Smooth muscle cell (in vitro differentiated cells): ENCODE data around the gene TMC8. TPM values are rescaled to one million over a fixed set of nuclear protein-coding genes. Genes with fewer than 3 reads are reported as not detected.
A peak's percentile ranks its signal among the peaks of the same experiment; 100 is the strongest.

Experiments
- DNase-seq: peaks from one replicate; lab custom pipeline; 2025; ENCODE audit not compliant: unreplicated experiment; lab: John Stamatoyannopoulos, UW
- H2AFZ ChIP-seq: fragments of 200-600 bp; sonication (generic); 2 replicates; pipeline ENCODE4 v1.6.0; 2016; ENCODE audit warnings: antibody characterized with exemption, low read depth, mild to moderate bottlenecking
- H3F3A ChIP-seq: fragments of 200-600 bp; sonication (generic); 2 replicates; pipeline ENCODE4 v1.6.0; 2017; ENCODE audit warnings: antibody characterized with exemption, low read depth
- H3K27ac ChIP-seq: fragments of 200-600 bp; sonication (generic); 2 replicates; pipeline ENCODE4 v1.5.1; 2016; ENCODE audit warnings: low read depth, mild to moderate bottlenecking
- H3K27me3 ChIP-seq: fragments of 200-600 bp; sonication (generic); 2 replicates; pipeline ENCODE4 v1.6.1; 2016; ENCODE audit warnings: low read depth, mild to moderate bottlenecking
- H3K36me3 ChIP-seq: fragments of 200-600 bp; sonication (generic); 2 replicates; pipeline ENCODE4 v1.5.1; 2016; ENCODE audit warnings: low read depth
- H3K4me1 ChIP-seq: fragments of 200-600 bp; sonication (generic); 2 replicates; pipeline ENCODE4 v1.5.1; 2016; ENCODE audit warnings: low read depth
- H3K4me2 ChIP-seq: fragments of 200-600 bp; sonication (generic); 2 replicates; pipeline ENCODE4 v1.6.0; 2016; ENCODE audit warnings: mild to moderate bottlenecking
- H3K4me3 ChIP-seq: fragments of 200-600 bp; sonication (generic); 2 replicates; pipeline ENCODE4 v1.5.1; 2016; ENCODE audit warnings: mild to moderate bottlenecking
- H3K79me2 ChIP-seq: fragments of 200-600 bp; sonication (generic); 2 replicates; pipeline ENCODE4 v1.6.0; 2016; ENCODE audit warnings: low read depth, mild to moderate bottlenecking
- H3K9ac ChIP-seq: fragments of 200-600 bp; sonication (generic); 2 replicates; pipeline ENCODE4 v1.6.0; 2016; ENCODE audit warnings: low read depth
- H3K9me3 ChIP-seq: fragments of 200-600 bp; sonication (generic); replicated peaks from 2 replicates; pipeline ENCODE4 v1.5.1; 2016; ENCODE audit warnings: low read depth
- H4K20me1 ChIP-seq: fragments of 200-600 bp; sonication (generic); 2 replicates; pipeline ENCODE4 v1.6.0; 2016; ENCODE audit warnings: low read depth
- WGBS: methylation state at CpG from one replicate; pipeline ENCODE4 v1.1.7; 2016; ENCODE audit warnings: low lambda C conversion rate; 5-methylcytosine and 5-hydroxymethylcytosine counted together
- polyA plus RNA-seq: library from polyadenylated mRNA; unstranded; fragments of >200 nt; fragmentation: Nextera tagmentation; extraction: Ambion mirVana; gene quantifications from 2 replicates; pipeline ENCODE4 v1.2.1, GENCODE V29; 2016
- total RNA-seq: library from RNA; depleted of rRNA; stranded (reverse); fragments of >200 nt; gene quantifications from 2 replicates; pipeline ENCODE4 v1.2.3, GENCODE V29; 2014
- TF ChIP-seq, protein P1 (sequence below): fragments of 200-600 bp; sonication (generic); IDR thresholded peaks from 2 replicates; pipeline ENCODE4 v1.5.1; 2017; ENCODE audit warnings: borderline replicate concordance, mild to moderate bottlenecking, antibody characterized with exemption; ENCODE audit not compliant: insufficient read depth, poor library complexity, severe bottlenecking

Gene TMC8
- total and polyA plus RNA-seq, 2 experiments from 2014 or later, result 0.27 to 0.38 TPM

DNA sequence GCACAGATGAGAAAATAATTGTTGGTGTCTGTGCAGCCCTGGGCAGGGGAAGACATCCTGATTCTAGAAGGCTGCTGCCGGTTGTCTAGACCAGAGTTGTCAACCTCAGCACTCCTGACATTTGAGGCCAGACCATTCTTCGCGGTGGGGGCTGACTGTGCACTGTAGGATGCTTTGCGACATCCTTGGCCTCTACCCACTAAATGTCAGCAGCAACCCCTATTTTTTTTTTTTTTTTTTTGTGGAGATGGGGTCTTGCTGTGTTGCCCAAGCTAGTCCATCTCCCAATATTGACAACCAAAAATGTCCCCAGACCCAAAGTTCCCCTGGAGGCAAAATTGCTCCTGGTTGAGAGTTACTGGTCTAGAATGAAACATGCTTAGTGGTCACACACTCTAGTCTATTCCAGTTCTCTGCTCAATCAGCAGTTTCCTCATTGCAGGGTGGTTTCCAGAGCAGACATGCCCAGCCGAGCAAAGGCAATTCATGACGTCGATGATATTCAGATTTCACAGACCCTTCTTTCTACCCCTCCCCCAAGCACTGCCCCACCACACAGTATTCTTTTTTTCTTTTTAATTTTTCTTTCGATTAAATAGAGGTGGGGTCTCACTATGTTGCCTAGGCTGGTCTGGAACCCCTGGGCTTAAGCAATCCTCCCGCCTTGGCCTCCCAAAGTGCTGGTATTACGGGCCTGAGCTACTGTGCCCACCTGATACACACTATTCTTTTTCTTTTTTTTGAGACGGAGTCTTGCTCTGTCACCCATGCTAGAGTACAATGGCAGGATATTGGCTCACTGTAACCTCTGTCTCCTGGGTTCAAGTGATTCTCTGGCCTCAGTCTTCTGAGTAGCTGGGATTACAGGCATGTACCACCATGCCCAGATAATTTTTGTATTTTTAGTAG lies 24.6 kb downstream of the TMC8 start:
- H3K9ac ChIP-seq, result no peak overlapping the region
- no peak for DNase-seq
- H3K4me1 ChIP-seq, result no peaks in the 10 kb centered on the region
- 84% methylated on average over 11 of the region's 11 CpGs for WGBS
- peaks cover 4% of the 10 kb centered on the region for H3F3A ChIP-seq
- TF ChIP-seq, protein P1, sequence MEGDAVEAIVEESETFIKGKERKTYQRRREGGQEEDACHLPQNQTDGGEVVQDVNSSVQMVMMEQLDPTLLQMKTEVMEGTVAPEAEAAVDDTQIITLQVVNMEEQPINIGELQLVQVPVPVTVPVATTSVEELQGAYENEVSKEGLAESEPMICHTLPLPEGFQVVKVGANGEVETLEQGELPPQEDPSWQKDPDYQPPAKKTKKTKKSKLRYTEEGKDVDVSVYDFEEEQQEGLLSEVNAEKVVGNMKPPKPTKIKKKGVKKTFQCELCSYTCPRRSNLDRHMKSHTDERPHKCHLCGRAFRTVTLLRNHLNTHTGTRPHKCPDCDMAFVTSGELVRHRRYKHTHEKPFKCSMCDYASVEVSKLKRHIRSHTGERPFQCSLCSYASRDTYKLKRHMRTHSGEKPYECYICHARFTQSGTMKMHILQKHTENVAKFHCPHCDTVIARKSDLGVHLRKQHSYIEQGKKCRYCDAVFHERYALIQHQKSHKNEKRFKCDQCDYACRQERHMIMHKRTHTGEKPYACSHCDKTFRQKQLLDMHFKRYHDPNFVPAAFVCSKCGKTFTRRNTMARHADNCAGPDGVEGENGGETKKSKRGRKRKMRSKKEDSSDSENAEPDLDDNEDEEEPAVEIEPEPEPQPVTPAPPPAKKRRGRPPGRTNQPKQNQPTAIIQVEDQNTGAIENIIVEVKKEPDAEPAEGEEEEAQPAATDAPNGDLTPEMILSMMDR, result no peak
- H2AFZ ChIP-seq, result no peak overlapping the region
- no peak overlapping the region for H3K27ac ChIP-seq
- no peaks in the 10 kb centered on the region for H3K27me3 ChIP-seq
- H3K4me2 ChIP-seq, result no peak overlapping the region
- H4K20me1 ChIP-seq, result no peaks in the 10 kb centered on the region
- H3K4me3 ChIP-seq, result no peak overlapping the region
- no peaks in the 10 kb centered on the region for H3K79me2 ChIP-seq
- no peaks in the 10 kb centered on the region for H3K36me3 ChIP-seq
- H3K9me3 ChIP-seq, result no peaks in the 10 kb centered on the region

DNA sequence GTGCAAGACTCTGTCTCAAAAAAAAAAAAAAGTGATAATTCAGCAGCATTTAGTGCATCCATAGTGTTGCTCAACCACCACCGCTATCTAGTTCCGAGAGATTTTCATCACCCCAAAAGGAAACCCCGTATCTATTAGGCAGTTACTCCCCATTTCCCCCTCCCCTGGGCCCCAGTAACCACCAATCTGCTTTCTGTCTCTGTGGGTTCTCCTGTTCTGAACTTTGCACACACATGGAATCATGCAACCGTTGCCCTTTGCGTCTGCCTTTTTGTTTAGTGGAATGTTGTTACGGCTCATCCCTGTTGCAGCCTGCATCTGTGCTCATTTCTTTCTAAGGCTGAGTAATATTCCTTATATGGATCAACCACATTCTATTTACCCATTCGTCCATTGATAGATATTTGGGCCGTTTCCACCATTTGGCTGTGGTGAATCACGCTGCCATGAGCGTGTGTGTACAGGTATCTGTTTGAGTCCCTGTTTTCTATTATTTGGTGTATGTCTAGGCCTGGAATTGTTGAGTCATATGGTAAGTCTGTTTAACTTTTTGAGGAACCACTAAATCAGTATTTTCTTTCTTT lies 29.1 kb downstream of the TMC8 start:
- TF ChIP-seq, protein P1, result no peak
- Histone ChIP-seq H3K9ac (no peak overlapping the region), H3F3A (peaks cover 4% of the 10 kb centered on the region), H3K9me3 (no peaks in the 10 kb centered on the region), H3K4me3 (no peak overlapping the region), H3K4me1 (no peaks in the 10 kb centered on the region), H3K27me3 (no peaks in the 10 kb centered on the region), H3K27ac (peak overlapping the region; percentile 66), H3K4me2 (no peak overlapping the region), H4K20me1 (no peaks in the 10 kb centered on the region), H3K36me3 (no peaks in the 10 kb centered on the region), H3K79me2 (no peaks in the 10 kb centered on the region), H2AFZ (no peak overlapping the region)
- WGBS, result 46% methylated on average over 10 of the region's 10 CpGs
- no peak for DNase-seq

DNA sequence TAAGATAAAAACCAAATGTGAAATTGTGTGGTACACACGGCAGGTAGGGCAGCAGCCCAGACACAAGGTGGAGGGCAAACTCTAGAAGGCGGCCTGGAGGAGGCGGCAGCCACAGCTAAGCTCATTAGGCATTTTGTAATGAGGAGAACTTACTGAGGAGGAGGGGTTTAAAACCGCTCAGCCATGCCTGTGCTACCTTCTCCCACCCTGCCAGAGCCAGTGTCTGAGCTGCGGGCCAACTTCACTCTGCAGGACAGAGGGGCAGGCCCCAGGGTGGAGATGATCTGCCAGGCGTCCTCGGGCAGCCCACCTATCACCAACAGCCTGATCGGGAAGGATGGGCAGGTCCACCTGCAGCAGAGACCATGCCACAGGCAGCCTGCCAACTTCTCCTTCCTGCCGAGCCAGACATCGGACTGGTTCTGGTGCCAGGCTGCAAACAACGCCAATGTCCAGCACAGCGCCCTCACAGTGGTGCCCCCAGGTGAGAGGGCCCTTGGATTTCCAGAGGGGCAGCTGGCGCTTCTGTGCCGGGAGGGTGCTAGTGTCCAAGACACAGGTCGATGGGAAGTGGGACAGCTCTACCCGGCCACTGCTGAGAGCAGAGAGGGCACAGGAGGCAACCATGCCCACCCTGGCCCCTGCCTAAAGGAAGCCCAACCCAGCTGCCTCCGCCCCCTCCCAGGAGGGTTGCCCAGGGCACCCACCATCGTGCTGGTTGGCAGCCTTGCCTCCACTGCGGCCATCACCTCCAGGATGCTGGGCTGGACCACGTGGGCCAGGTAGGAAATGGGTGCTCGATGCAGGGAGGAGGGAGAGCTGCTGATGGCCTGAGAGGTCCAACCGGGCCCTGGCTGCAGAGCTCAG lies 33.5 kb downstream of the TMC8 start:
- 93% methylated on average over 22 of the region's 22 CpGs for WGBS
- H3K36me3 ChIP-seq, result no peaks in the 10 kb centered on the region
- H3K4me3 ChIP-seq, result no peak overlapping the region
- TF ChIP-seq, protein P1, result no peak
- H3K9me3 ChIP-seq, result no peaks in the 10 kb centered on the region
- no peaks in the 10 kb centered on the region for H3K4me1 ChIP-seq
- H3K27ac ChIP-seq, result no peak overlapping the region
- peaks cover 1% of the 10 kb centered on the region for H4K20me1 ChIP-seq
- no peaks in the 10 kb centered on the region for H3K79me2 ChIP-seq
- no peak for DNase-seq
- peaks cover 4% of the 10 kb centered on the region for H3F3A ChIP-seq
- H3K9ac ChIP-seq, result no peak overlapping the region
- H3K4me2 ChIP-seq, result no peak overlapping the region
- no peaks in the 10 kb centered on the region for H3K27me3 ChIP-seq
- no peak overlapping the region for H2AFZ ChIP-seq
